HT1080 (cell line): ENCODE measurements around the gene UBR3. TPM values are rescaled to one million over a fixed set of nuclear protein-coding genes. Genes with fewer than 3 reads are reported as not detected.
A peak's percentile ranks its signal among the peaks of the same experiment; 100 is the strongest.
"Not testable (repeated sequence)": the region's sequence is repeated elsewhere in the genome, so short reads cannot be mapped to it uniquely, and the experiment has no call there.

Source experiments
- DNase-seq: peaks from one replicate; pipeline ENCODE4 v3.0.0-alpha.2; 2015; ENCODE audit warnings: low read depth
- total RNA-seq: library from RNA; depleted of rRNA; stranded (reverse); fragments of >200 nt; shearing (Covaris generic); gene quantifications from 2 replicates; pipeline ENCODE4 v1.2.3, GENCODE V29; 2014

The UBR3 gene
- total RNA-seq, 1 experiment from 2014 or later = 14.0 TPM

- no peak for DNase-seq
Observed at GRCh38 chr2:169868951-169869350, 41.7 kb downstream of the UBR3 start.

GRCh38 chr2:169871369-169871768, 44.1 kb downstream of the UBR3 start:
- not testable (repeated sequence) for DNase-seq

GRCh38 chr2:169871994-169872393, 44.7 kb downstream of the UBR3 start:
- no peak for DNase-seq

DNA sequence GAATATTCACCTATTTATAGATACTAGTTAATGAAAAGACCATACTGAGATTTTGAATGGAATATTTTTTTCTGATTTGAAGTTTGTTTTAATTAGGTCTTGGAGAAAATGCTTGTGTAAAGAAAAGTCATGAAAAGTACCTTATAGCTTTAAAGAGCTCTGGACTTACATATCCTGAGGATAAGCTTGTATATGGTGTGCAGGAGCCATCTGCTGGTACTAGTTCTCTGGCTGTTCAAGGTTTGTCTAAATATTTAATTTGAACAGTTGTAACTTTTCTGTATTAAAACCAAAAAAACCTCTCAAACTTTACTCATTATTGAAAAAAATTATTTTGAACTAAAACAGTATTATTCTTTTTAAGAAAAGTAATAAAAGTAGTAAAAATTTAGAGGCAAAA, 50.1 kb downstream of the UBR3 start:
- DNase-seq = no peak

DNA sequence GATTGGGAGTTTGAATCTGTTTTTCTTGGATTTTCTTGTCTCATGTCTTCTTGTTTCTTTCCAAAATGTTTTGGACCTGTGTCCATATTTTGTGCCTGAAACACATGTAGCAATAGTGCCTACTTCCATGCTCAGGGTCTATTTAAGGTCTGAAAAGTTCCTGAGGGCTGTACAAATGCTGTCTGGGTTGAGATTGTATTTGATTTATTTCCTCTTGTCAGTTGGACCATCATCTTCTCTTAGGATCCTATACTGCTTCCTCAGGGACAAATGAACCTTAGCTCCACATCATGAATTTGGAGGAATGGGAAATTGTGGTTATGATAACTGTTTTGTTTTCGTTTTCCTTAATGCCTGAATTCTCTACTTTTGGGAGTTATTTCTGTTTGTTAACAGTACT, 59.9 kb downstream of the UBR3 start:
- no peak for DNase-seq

GRCh38 chr2:169891593-169892298, 64.5 kb downstream of the UBR3 start:
- DNase-seq = no peak

DNA sequence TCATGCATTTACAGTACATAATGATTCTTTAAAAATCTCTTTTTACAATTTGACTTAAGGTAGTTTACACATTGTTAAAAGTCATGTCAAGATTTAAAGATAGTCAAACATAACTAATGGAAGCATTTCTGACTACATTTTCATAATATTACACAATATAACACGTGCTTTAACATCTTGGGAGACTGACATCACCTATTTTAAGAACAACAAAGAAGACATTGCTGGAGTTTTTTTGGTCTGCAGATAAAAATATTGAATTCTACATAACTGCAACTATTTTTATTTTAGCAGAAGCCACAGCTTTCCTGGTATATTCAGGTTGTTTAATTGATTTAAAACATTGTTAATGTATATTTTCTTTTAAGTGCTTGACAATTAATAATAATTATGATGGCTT, 65.7 kb downstream of the UBR3 start:
- no peak for DNase-seq

DNA sequence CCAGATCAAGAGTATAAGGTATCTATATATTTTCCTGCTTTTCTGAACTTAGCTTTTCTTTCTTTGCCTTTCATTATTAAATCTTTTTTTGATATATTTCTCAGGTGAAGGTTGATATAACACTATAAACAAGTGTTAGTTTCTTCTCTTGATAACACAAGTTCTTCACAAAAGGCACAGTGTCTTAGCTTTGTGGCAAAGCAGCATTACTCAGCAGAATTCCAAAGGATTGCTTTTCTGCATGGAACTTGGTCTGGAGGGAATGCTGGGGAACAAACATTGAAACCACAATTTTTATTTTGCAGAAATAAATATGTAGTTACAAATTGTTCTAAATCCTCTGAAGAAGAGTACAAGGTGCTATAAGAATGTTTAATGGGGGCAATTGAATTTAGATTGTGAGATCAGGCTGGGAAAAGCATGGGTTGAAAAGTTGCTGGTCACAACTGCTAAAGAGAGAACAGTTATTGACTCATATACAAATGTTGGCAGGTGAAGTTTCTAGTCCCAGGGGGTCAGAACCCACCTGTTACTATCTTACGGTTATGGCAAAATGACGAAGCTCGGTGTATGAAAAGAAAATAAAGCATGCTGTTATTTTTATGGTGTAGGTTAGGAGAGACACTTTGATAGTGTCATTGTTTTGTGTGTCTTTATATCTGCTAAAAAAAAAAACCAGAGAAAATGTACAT, 68.2 kb downstream of the UBR3 start:
- peak; percentile 6 for DNase-seq

GRCh38 chr2:169897834-169898233, 70.6 kb downstream of the UBR3 start:
- DNase-seq = no peak

GRCh38 chr2:169900103-169900502, 72.8 kb downstream of the UBR3 start:
- DNase-seq = not testable (repeated sequence)

- DNase-seq = no peak
Observed at GRCh38 chr2:169900686-169901085, 73.4 kb downstream of the UBR3 start.

DNA sequence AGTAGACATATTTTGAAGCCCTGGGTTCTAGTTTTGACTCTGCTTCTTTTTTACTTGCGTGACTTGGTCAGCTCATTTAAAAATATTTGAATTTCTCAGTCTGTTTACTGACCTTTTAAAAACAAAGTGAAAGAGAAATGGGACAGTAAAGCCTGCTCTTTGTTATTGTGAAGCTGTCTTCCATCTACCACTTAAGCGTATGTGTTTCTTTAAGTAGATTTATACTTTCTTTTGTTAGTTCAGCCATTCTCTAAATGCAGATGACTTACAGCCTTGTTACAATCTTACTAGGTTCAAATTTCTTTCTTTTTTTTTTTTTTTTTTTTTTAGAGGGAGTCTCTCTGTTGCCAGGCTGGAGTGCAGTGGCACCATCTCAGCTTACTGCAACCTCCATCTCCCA, 79.5 kb downstream of the UBR3 start:
- DNase-seq = no peak

DNA sequence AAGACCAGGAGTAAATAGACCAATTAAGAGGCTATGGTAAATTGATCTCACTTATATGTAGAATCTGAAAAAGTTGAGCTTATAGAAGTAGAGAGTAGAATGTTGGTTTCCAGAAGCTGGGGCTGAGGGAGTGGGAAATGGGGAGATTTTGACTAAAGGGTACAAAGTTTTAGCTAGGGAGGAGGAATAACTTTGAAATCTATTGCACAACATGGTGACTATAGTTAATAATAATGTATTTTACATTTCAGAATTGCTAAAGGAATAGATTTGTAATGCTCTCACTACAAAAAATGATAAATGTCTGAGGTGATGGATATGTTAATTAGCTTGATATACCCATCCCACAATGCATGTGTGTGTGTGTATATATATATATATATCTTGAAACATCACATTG, 82.1 kb downstream of the UBR3 start:
- DNase-seq = no peak

DNA sequence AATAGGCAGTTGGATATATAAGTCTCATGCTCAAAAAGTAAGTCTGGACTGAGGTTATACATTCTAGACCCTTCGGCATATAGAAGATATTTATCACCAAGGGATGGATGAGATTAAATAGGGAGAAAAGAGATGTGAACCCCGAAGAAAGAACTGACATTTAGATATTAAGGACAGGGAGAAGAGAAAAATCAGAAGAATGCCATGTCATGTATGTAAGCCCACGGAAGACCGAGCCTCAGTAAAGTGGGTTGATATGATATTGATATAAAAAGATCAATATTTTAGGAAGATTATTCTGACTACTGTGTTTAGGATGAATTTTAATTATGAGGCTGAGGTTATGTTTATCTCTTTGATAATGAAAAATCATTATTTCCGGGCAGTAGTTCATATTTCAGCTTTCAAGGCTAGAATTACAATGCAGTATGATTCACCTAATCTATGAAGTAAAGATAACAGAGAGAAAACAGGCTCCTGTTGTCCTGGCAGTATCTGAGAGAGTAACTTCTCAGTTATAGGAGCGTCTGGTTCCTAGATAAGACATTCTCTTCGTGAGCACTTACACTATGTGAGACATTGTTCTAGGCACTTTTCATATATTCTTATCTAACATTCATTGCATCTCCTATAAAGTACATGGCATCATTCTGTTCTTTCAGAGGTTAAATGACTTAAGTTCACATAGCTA, 83.0 kb downstream of the UBR3 start:
- no peak for DNase-seq

GRCh38 chr2:169911119-169911518, 83.9 kb downstream of the UBR3 start:
- no peak for DNase-seq

DNA sequence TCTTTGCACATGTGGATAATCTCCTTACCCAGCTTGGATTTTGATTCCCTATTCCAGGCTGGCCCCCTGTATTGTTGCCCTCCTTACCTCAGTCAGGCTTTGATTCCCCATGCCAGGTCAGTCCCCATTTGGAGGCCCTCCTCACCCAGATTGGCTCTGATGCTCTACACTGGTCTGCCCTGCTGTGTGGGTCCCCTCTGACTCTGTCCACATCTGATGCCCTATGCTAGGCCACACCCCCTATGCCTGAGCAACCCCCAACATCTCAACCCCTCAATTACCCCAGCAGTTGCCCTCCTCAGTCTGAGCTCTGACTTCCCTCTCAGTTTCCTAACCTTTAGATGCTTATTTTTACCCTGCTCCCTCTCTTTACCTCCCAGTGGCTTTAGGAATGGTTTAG, 89.4 kb downstream of the UBR3 start:
- no peak for DNase-seq

- DNase-seq = no peak
Observed at GRCh38 chr2:169923977-169924376, 96.7 kb downstream of the UBR3 start.

DNA sequence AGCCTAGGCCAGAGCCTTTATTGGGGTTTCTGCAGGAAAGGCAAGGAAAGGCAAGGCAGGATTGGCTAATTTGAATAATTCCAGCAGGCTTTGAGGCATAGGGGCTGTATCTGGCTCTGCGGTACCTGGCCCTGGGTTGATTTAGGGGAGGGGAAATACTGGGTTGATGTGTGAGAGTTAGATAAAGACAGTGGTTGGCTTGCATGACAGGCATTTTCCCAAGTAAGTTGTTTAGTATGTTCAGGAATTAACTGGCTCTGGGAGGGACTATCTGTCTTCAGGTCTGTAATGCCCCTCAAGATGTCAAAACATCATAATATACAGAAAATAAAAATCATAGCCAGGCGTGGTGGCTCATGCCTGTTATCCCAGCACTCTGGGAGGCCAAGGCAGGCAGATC, 98.7 kb downstream of the UBR3 start:
- no peak for DNase-seq

GRCh38 chr2:169928463-169928864, 101.2 kb downstream of the UBR3 start:
- DNase-seq = peak; percentile 15

- no peak for DNase-seq
Observed at GRCh38 chr2:169933124-169933711, 106.0 kb downstream of the UBR3 start.

GRCh38 chr2:169936652-169937051, 109.4 kb downstream of the UBR3 start:
- not testable (repeated sequence) for DNase-seq

DNA sequence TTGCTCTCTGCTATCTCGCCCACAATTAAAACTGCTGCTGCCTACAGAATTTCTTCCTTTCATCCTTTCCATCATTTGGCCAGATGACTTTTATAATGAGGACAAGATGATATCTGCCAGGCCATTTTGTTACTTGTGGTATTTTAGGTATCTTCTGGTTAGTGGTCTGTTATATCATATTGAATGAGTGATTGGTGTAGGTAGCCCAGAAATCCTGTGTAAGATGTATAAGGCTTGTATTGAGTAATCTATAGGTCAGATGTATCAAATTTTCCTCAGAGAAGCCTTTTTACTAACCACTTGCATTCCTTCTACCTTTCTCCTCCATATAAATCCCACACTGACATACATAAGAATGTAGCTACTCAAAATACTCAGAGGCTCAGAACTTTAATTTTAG, 118.3 kb downstream of the UBR3 start:
- DNase-seq = no peak
